AG04449 (cell line): ENCODE measurements around the gene FAM20A.

Experiments used
- CTCF ChIA-PET: fragments of 350-600 bp; formaldehyde crosslinking; extraction: SDS; loops from one replicate; lab custom pipeline; 2021; ENCODE audit warnings: antibody characterized with exemption; lab: Yijun Ruan, JAX
- POLR2A ChIA-PET: fragments of 400-600, 350-600 bp; formaldehyde crosslinking; extraction: SDS; loops from one replicate; lab custom pipeline; 2020; ENCODE audit warnings: antibody characterized with exemption, inconsistent platforms; lab: Yijun Ruan, JAX
- DNase-seq: peaks from one replicate; pipeline ENCODE4 v3.0.0-alpha.2; 2010; ENCODE audit warnings: low read depth, low spot score
- H3K4me3 ChIP-seq: 2 replicates; pipeline ENCODE4 v1.5.1; 2011; ENCODE audit warnings: low read depth, mild to moderate bottlenecking, control low read depth, low read length
- CTCF ChIP-seq: IDR thresholded peaks from one replicate; pipeline ENCODE4 v1.5.1; 2011; ENCODE audit warnings: mild to moderate bottlenecking, moderate library complexity, low read length, control low read depth, inconsistent platforms; ENCODE audit not compliant: insufficient read depth; ENCODE audit errors: missing control alignments

FAM20A gene

GRCh38 chr17:68595496-68595895 is 5.7 kb downstream of the FAM20A start:
- ChIA-PET CTCF (no interaction called here), POLR2A (no interaction called here)
- no peak overlapping the region for H3K4me3 ChIP-seq
- TF ChIP-seq CTCF = no peak
- DNase-seq = no peak

- TF ChIP-seq CTCF = no peak
- H3K4me3 ChIP-seq = no peak overlapping the region
- ChIA-PET POLR2A (no interaction called here), CTCF (interaction anchor here (1.6 kb wide), 1 partner anchor 19 kb away, joined by 3 read pairs; no protein-coding TSS in a partner anchor)
- DNase-seq = no peak
Measured at GRCh38 chr17:68594552-68594951, 6.6 kb downstream of the FAM20A start.

GRCh38 chr17:68592682-68593641 is 8.2 kb downstream of the FAM20A start:
- ChIA-PET POLR2A (no interaction called here), CTCF (interaction anchor here (1.2 to 1.6 kb wide), 2 partner anchors 20 to 53 kb away, joined by 3 read pairs; no protein-coding TSS in a partner anchor)
- no peak for DNase-seq
- no peak overlapping the region for H3K4me3 ChIP-seq
- no peak for TF ChIP-seq CTCF

GRCh38 chr17:68592009-68592408 is 9.2 kb downstream of the FAM20A start:
- H3K4me3 ChIP-seq = no peak overlapping the region
- CTCF ChIA-PET = interaction anchor here (1.2 kb wide), 1 partner anchor 52 kb away, joined by 3 read pairs; no protein-coding TSS in a partner anchor

GRCh38 chr17:68591583-68591982 is 9.6 kb downstream of the FAM20A start:
- no peak for DNase-seq

More at GRCh38 chr17:68592009-68592408, 9.2 kb downstream of the FAM20A start:
- POLR2A ChIA-PET = no interaction called here
- DNase-seq = no peak
- TF ChIP-seq CTCF = no peak

More at GRCh38 chr17:68591583-68591982, 9.6 kb downstream of the FAM20A start:
- POLR2A ChIA-PET = no interaction called here
- TF ChIP-seq CTCF = no peak
- CTCF ChIA-PET = interaction anchor here (1.2 kb wide), 1 partner anchor 52 kb away, joined by 3 read pairs; no protein-coding TSS in a partner anchor
- no peak overlapping the region for H3K4me3 ChIP-seq
